WTC11 (cell line): ENCODE results near the gene TIAL1. TPM values are rescaled to one million over a fixed set of nuclear protein-coding genes. Genes with fewer than 3 reads are reported as not detected.
"Not testable (repeated sequence)": the region's sequence is repeated elsewhere in the genome, so short reads cannot be mapped to it uniquely, and the experiment has no call there.

ENCODE experiments used
- ATAC-seq: fragments of 200-7000 bp; cut with Tn5 transposase; 2 replicates; pipeline ENCODE4 v1.10.0; 2021; ENCODE audit warnings: mild to moderate bottlenecking, moderate library complexity
- CTCF ChIA-PET: fragments of 300-600 bp; sonication (Branson Sonifier 250); formaldehyde crosslinking; loops from one replicate; lab custom pipeline; 2021; ENCODE audit warnings: antibody characterized with exemption; lab: Charles Lee
- POLR2A ChIA-PET: fragments of 350-600 bp; sonication (Branson Sonifier 250); formaldehyde crosslinking; loops from one replicate; lab custom pipeline; 2021; ENCODE audit warnings: antibody characterized with exemption; lab: Charles Lee
- DNase-seq: peaks from one replicate; pipeline ENCODE4 v3.0.0; 2021; ENCODE audit warnings: low spot score
- H3K27ac Mint-ChIP-seq: 2 replicates; pipeline ENCODE4 v1.8.0; 2021; ENCODE audit warnings: mixed read lengths
- H3K27me3 Mint-ChIP-seq: 2 replicates; pipeline ENCODE4 v1.8.0; 2021; ENCODE audit warnings: low read depth, mild to moderate bottlenecking, moderate library complexity, mixed read lengths
- H3K36me3 Mint-ChIP-seq: 2 replicates; pipeline ENCODE4 v1.8.0; 2021; ENCODE audit warnings: mixed read lengths
- H3K4me1 Mint-ChIP-seq: 2 replicates; pipeline ENCODE4 v1.8.0; 2022; ENCODE audit warnings: mixed read lengths
- H3K4me3 Mint-ChIP-seq: 2 replicates; pipeline ENCODE4 v1.8.0; 2021; ENCODE audit warnings: mild to moderate bottlenecking, moderate library complexity, mixed read lengths
- H3K9me3 Mint-ChIP-seq: 2 replicates; pipeline ENCODE4 v1.8.0; 2021; ENCODE audit warnings: mixed read lengths
- AFF4 ChIP-seq: sonication (generic); formaldehyde crosslinking; IDR thresholded peaks from 2 replicates; pipeline ENCODE4 v1.8.1; 2023; ENCODE audit warnings: mild to moderate bottlenecking, missing genetic modification reagents, borderline replicate concordance
- ATF2 ChIP-seq: sonication (generic); formaldehyde crosslinking; IDR thresholded peaks from 2 replicates; pipeline ENCODE4 v1.8.1; 2022; ENCODE audit warnings: low read depth, missing genetic modification reagents, borderline replicate concordance
- ATF6 ChIP-seq: sonication (generic); formaldehyde crosslinking; IDR thresholded peaks from 2 replicates; pipeline ENCODE4 v1.8.1; 2023; ENCODE audit warnings: mild to moderate bottlenecking, missing genetic modification reagents
- CBFB ChIP-seq: sonication (generic); formaldehyde crosslinking; IDR thresholded peaks from 2 replicates; pipeline ENCODE4 v1.8.1; 2022; ENCODE audit warnings: mild to moderate bottlenecking, low read depth, missing genetic modification reagents
- CDX4 ChIP-seq: fragments of 250-450 bp; sonication (Bioruptor Pico); IDR thresholded peaks from 2 replicates; pipeline ENCODE4 v1.9.0; 2021; ENCODE audit warnings: moderate library complexity, mild to moderate bottlenecking, inconsistent platforms, borderline replicate concordance
- CREB1 ChIP-seq: sonication (generic); formaldehyde crosslinking; IDR thresholded peaks from 2 replicates; pipeline ENCODE4 v1.8.0; 2023; ENCODE audit warnings: mild to moderate bottlenecking, missing genetic modification reagents
- ERG ChIP-seq: fragments of 250-450 bp; sonication (Bioruptor Pico); IDR thresholded peaks from 2 replicates; pipeline ENCODE4 v1.8.0; 2021; ENCODE audit warnings: mild to moderate bottlenecking
- ETV6 ChIP-seq: sonication (generic); formaldehyde crosslinking; IDR thresholded peaks from 2 replicates; pipeline ENCODE4 v1.8.1; 2022; ENCODE audit warnings: mild to moderate bottlenecking, missing genetic modification reagents
- FOXK1 ChIP-seq: sonication (generic); formaldehyde crosslinking; IDR thresholded peaks from 2 replicates; pipeline ENCODE4 v1.8.0; 2022; ENCODE audit warnings: mild to moderate bottlenecking, moderate library complexity, missing genetic modification reagents
- MXD4 ChIP-seq: fragments of 250-450 bp; sonication (Bioruptor Pico); IDR thresholded peaks from 2 replicates; pipeline ENCODE4 v1.8.0; 2021; ENCODE audit warnings: mild to moderate bottlenecking, moderate library complexity, borderline replicate concordance
- MYBL2 ChIP-seq: sonication (generic); formaldehyde crosslinking; IDR thresholded peaks from 2 replicates; pipeline ENCODE4 v1.8.1; 2023; ENCODE audit warnings: mild to moderate bottlenecking, moderate library complexity, missing genetic modification reagents
- NFYB ChIP-seq: sonication (generic); formaldehyde crosslinking; conservative IDR thresholded peaks from 2 replicates; pipeline ENCODE4 v1.8.0; 2022; ENCODE audit warnings: low read depth, missing genetic modification reagents
- PREB ChIP-seq: sonication (generic); formaldehyde crosslinking; IDR thresholded peaks from 2 replicates; pipeline ENCODE4 v1.8.1; 2022; ENCODE audit warnings: mild to moderate bottlenecking, missing genetic modification reagents, moderate library complexity, borderline replicate concordance
- TEAD1 ChIP-seq: sonication (generic); formaldehyde crosslinking; IDR thresholded peaks from 2 replicates; pipeline ENCODE4 v1.8.0; 2022; ENCODE audit warnings: mild to moderate bottlenecking, missing genetic modification reagents
- ZBTB21 ChIP-seq: sonication (generic); formaldehyde crosslinking; IDR thresholded peaks from 2 replicates; pipeline ENCODE4 v1.8.1; 2023; ENCODE audit warnings: mild to moderate bottlenecking, missing genetic modification reagents, borderline replicate concordance
- ZNF219 ChIP-seq: sonication (generic); formaldehyde crosslinking; IDR thresholded peaks from 2 replicates; pipeline ENCODE4 v1.8.0; 2023; ENCODE audit warnings: missing genetic modification reagents, mild to moderate bottlenecking, borderline replicate concordance
- ZNF263 ChIP-seq: sonication (generic); formaldehyde crosslinking; IDR thresholded peaks from 2 replicates; pipeline ENCODE4 v1.8.1; 2022; ENCODE audit warnings: low read depth, mild to moderate bottlenecking, moderate library complexity, missing genetic modification reagents
- ZNF532 ChIP-seq: fragments of 250-450 bp; sonication (Bioruptor Pico); IDR thresholded peaks from 2 replicates; pipeline ENCODE4 v1.9.0; 2021; ENCODE audit warnings: mild to moderate bottlenecking, borderline replicate concordance
- total RNA-seq: library from RNA; stranded (reverse); gene quantifications from 3 replicates; pipeline ENCODE4 v1.2.3, GENCODE V29; 2021

Gene TIAL1
- total RNA-seq, 1 experiment from 2014 or later = 170 TPM

- TF ChIP-seq ZBTB21 (CRISPR knock-in tag) (no peak), TEAD1 (CRISPR knock-in tag) (no peak), ATF6 (CRISPR knock-in tag) (no peak), CBFB (no peak), CDX4 (no peak), ZNF263 (no peak), PREB (CRISPR knock-in tag) (no peak), MXD4 (CRISPR knock-in tag) (no peak), ZNF219 (no peak), ERG (CRISPR knock-in tag) (no peak), CREB1 (CRISPR knock-in tag) (no peak), AFF4 (no peak), ETV6 (CRISPR knock-in tag) (no peak), FOXK1 (CRISPR knock-in tag) (no peak), MYBL2 (CRISPR knock-in tag) (no peak), ZNF532 (CRISPR knock-in tag) (no peak), NFYB (CRISPR knock-in tag) (no peak), ATF2 (no peak)
- H3K9me3 Mint-ChIP-seq = peaks cover 4% of the 10 kb centered on the region; the same call in 1 of the 2 replicates
- ChIA-PET POLR2A (no interaction called here), CTCF (interaction anchor here (0.6 to 3.7 kb wide), 4 partner anchors 12 to 18 kb away, joined by 3 to 21 read pairs (median 6); no protein-coding TSS in a partner anchor)
- H3K4me1 Mint-ChIP-seq = peaks cover 14% of the 10 kb centered on the region
- H3K36me3 Mint-ChIP-seq = no peaks in the 10 kb centered on the region
- H3K4me3 Mint-ChIP-seq = no peak overlapping the region
- DNase-seq (no peak), ATAC-seq (peak; percentile 54; the same call in 1 of the 2 replicates)
- H3K27ac Mint-ChIP-seq = no peak overlapping the region
- no peaks in the 10 kb centered on the region; the same call in 1 of the 2 replicates for H3K27me3 Mint-ChIP-seq
Measured at GRCh38 chr10:119620241-119621077, 23.7 kb upstream of the TIAL1 start.

- H3K27ac Mint-ChIP-seq, H3K4me3 Mint-ChIP-seq, H3K9me3 Mint-ChIP-seq, H3K27me3 Mint-ChIP-seq, DNase-seq, H3K36me3 Mint-ChIP-seq, ATAC-seq, POLR2A ChIA-PET: not testable (repeated sequence)
- H3K4me1 Mint-ChIP-seq = peaks cover 14% of the 10 kb centered on the region
- CTCF ChIA-PET = interaction anchor here (2.6 to 3.7 kb wide), 2 partner anchors 11 to 17 kb away, joined by 8 to 21 read pairs; no protein-coding TSS in a partner anchor
Measured at GRCh38 chr10:119619811-119620210, 23.0 kb upstream of the TIAL1 start.
